Epithelial cell of esophagus (primary cell): ENCODE data around the gene UBE3C.

Experiments used
- DNase-seq: peaks from one replicate; pipeline ENCODE4 v3.0.0; 2010; ENCODE audit warnings: low read depth
- H3K4me3 ChIP-seq: 2 replicates; pipeline ENCODE4 v1.5.1; 2011; ENCODE audit warnings: mild to moderate bottlenecking, low read length, control low read depth
- CTCF ChIP-seq: IDR thresholded peaks from 2 replicates; pipeline ENCODE4 v1.5.1; 2011; ENCODE audit warnings: low read depth, mild to moderate bottlenecking, low read length, control low read depth, inconsistent platforms; ENCODE audit not compliant: insufficient read depth; ENCODE audit errors: missing control alignments

Gene UBE3C

GRCh38 chr7:157293413-157293788 lies 154.7 kb downstream of the UBE3C start:
- H3K4me3 ChIP-seq = no peak overlapping the region
- TF ChIP-seq CTCF = no peak
- peak; percentile 95 for DNase-seq

- TF ChIP-seq CTCF = no peak
- no peak overlapping the region for H3K4me3 ChIP-seq
- no peak for DNase-seq
Measured at GRCh38 chr7:157294773-157295172, 156.0 kb downstream of the UBE3C start.

- DNase-seq = no peak
- no peak for TF ChIP-seq CTCF
- no peak overlapping the region for H3K4me3 ChIP-seq
Measured at GRCh38 chr7:157295338-157295737, 156.6 kb downstream of the UBE3C start.

- H3K4me3 ChIP-seq = no peak overlapping the region
- no peak for DNase-seq
- no peak for TF ChIP-seq CTCF
Measured at GRCh38 chr7:157297185-157297584, 158.5 kb downstream of the UBE3C start.

GRCh38 chr7:157299317-157299612 lies 160.5 kb downstream of the UBE3C start:
- H3K4me3 ChIP-seq = no peak overlapping the region
- DNase-seq = no peak
- TF ChIP-seq CTCF = no peak

- no peak overlapping the region for H3K4me3 ChIP-seq
- DNase-seq = peak; percentile 57
- TF ChIP-seq CTCF = no peak
Measured at GRCh38 chr7:157299613-157300368, 161.1 kb downstream of the UBE3C start.

- no peak for TF ChIP-seq CTCF
- H3K4me3 ChIP-seq = no peak overlapping the region
- no peak for DNase-seq
Measured at GRCh38 chr7:157300369-157300825, 161.7 kb downstream of the UBE3C start.
